Fibroblast of lung (primary cell): ENCODE data around the gene ZFR2.

Experiments used
- EZH2 ChIP-seq: IDR thresholded peaks from 2 replicates; pipeline ENCODE4 v1.5.1; 2012; ENCODE audit warnings: low read length, control low read depth, mild to moderate bottlenecking; ENCODE audit errors: missing control alignments
- TF ChIP-seq, protein P1 (sequence below), 2 donors: IDR thresholded peaks in 1 of 2; conservative IDR thresholded peaks in 1 of 2; 1 replicate in 1 of 2; 2 replicates in 1 of 2; pipeline ENCODE4 v1.5.1; 2011 to 2012; ENCODE audit warnings: low read length in 2 of 2, control low read depth in 1 of 2, inconsistent platforms in 1 of 2, low read depth in 1 of 2, mild to moderate bottlenecking in 1 of 2

DNA sequence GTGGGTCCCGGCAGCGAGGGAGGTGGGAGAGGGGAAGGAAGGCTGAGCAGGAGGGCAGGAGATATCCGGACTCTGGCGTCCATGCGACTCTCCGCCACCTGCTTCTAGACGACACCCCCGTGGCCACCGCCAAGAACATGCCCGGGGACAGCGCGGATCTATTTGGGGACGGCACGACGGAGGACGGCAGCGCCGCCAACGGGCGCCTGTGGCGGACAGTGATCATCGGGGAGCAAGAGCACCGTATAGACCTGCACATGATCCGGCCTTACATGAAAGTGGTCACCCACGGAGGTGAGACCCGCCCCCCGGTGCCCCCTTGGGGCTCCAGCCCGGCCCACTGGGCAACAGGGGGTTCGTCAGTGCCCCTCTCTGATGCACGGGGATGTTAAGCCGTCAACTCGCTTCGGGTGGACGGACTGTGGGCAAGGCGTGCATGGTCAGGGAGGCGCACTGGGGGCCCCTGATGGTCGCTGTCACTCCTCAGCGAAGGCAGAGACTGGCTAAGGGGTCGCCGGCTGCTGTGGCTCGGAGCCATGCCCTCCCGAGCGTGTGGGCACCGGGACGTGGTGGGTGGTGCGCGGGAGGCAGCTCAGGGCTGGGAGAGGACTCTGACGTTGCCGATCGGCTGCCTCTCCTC is 38.9 kb upstream of the ZFR2 start:
- TF ChIP-seq, protein P1, sequence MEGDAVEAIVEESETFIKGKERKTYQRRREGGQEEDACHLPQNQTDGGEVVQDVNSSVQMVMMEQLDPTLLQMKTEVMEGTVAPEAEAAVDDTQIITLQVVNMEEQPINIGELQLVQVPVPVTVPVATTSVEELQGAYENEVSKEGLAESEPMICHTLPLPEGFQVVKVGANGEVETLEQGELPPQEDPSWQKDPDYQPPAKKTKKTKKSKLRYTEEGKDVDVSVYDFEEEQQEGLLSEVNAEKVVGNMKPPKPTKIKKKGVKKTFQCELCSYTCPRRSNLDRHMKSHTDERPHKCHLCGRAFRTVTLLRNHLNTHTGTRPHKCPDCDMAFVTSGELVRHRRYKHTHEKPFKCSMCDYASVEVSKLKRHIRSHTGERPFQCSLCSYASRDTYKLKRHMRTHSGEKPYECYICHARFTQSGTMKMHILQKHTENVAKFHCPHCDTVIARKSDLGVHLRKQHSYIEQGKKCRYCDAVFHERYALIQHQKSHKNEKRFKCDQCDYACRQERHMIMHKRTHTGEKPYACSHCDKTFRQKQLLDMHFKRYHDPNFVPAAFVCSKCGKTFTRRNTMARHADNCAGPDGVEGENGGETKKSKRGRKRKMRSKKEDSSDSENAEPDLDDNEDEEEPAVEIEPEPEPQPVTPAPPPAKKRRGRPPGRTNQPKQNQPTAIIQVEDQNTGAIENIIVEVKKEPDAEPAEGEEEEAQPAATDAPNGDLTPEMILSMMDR (conservative IDR thresholded peaks at IDR 0.05 in 1 of 2, IDR thresholded peaks at IDR 0.05 in 1 of 2; ENCODE audit: low read depth in 1 of 2, low read length in 2 of 2): no peak
- TF ChIP-seq EZH2: no peak
